HepG2 (cell line): ENCODE measurements around the gene ELFN1. TPM values are rescaled to one million over a fixed set of nuclear protein-coding genes. Genes with fewer than 3 reads are reported as not detected.

ENCODE experiments used
- ATAC-seq: fragments of 200-7000 bp; cut with Tn5 transposase; 3 replicates; pipeline ENCODE4 v1.9.1; 2020; ENCODE audit warnings: mild to moderate bottlenecking, moderate library complexity
- BruUV-seq: library from RNA; stranded (reverse); fragments of 400-500 nt; replicated peaks from 2 replicates; lab custom pipeline; 2021; lab: Mats Ljungman, UMichigan
- CTCF ChIA-PET: fragments of 300-600 bp; formaldehyde crosslinking; extraction: SDS; loops from one replicate; lab custom pipeline; 2021; ENCODE audit warnings: low total read pairs, inconsistent platforms, low intra/inter-chr PET ratio; lab: Yijun Ruan, JAX
- POLR2A ChIA-PET: fragments of 350-600 bp; sonication (Branson Sonifier 250); formaldehyde crosslinking; loops from one replicate; lab custom pipeline; 2020; ENCODE audit warnings: antibody characterized with exemption, inconsistent platforms; lab: Yijun Ruan, JAX
- DNase-seq: peaks from one replicate; pipeline ENCODE4 v3.0.0-alpha.2; 2015; ENCODE audit warnings: low spot score
- FAIRE-seq: peaks from 3 replicates; lab custom pipeline; 2011; peaks lifted over from hg19 to GRCh38; lab: Jason Lieb, UNC
- H2AFZ ChIP-seq: one replicate; pipeline ENCODE4 v1.6.1; 2011; ENCODE audit warnings: low read length, inconsistent platforms
- H3K27ac ChIP-seq: fragments of 300-600 bp; 3 replicates; pipeline ENCODE4 v1.8.0; 2011; ENCODE audit warnings: mixed run types, mild to moderate bottlenecking, mixed read lengths, low read length, inconsistent platforms; ENCODE audit not compliant: insufficient read depth; ENCODE audit errors: extremely low read length
- H3K27me3 ChIP-seq, 2 experiments: fragments of 200-600 bp in 1 of 2; 2 replicates in 1 of 2; 3 replicates in 1 of 2; pipeline versions ENCODE4 v1.6.0 to v1.8.0; 2011; ENCODE audit warnings: low read length in 2 of 2, mild to moderate bottlenecking in 2 of 2, moderate library complexity in 2 of 2, inconsistent platforms in 1 of 2; ENCODE audit not compliant: insufficient read depth in 2 of 2, control insufficient read depth in 1 of 2
- H3K36me3 ChIP-seq, 2 experiments: fragments of 200-600 bp in 1 of 2; replicated peaks in 1 of 2; 2 replicates in 1 of 2; 3 replicates in 1 of 2; pipeline versions ENCODE4 v1.5.1 to v1.8.0; 2011; ENCODE audit warnings: low read length in 2 of 2, inconsistent platforms in 1 of 2; ENCODE audit not compliant: insufficient read depth in 2 of 2, control insufficient read depth in 1 of 2
- H3K4me1 ChIP-seq: 2 replicates; pipeline ENCODE4 v1.5.1; 2012; ENCODE audit warnings: low read length, inconsistent platforms; ENCODE audit not compliant: insufficient read depth
- H3K4me2 ChIP-seq: 2 replicates; pipeline ENCODE4 v1.6.0; 2011; ENCODE audit warnings: low read depth, low read length, inconsistent platforms
- H3K4me3 ChIP-seq, 3 experiments: fragments of 200-600 bp in 1 of 3; sonication (generic), shearing (Covaris generic) in 1 of 3; replicated peaks in 1 of 3; 2 replicates each; pipeline ENCODE4 v1.5.1; 2011 to 2016; ENCODE audit warnings: low read length in 3 of 3, inconsistent platforms in 2 of 3, low read depth in 2 of 3, mild to moderate bottlenecking in 2 of 3, control low read depth in 1 of 3, mixed read lengths in 1 of 3; ENCODE audit not compliant: insufficient read depth in 1 of 3
- H3K79me2 ChIP-seq: one replicate; pipeline ENCODE4 v1.6.1; 2011; ENCODE audit warnings: low read length, inconsistent platforms; ENCODE audit not compliant: insufficient read depth
- H3K9ac ChIP-seq: 2 replicates; pipeline ENCODE4 v1.6.0; 2011; ENCODE audit warnings: mild to moderate bottlenecking, low read depth, low read length, inconsistent platforms; ENCODE audit not compliant: insufficient read depth
- H3K9me3 ChIP-seq: 2 replicates; pipeline ENCODE4 v1.5.1; 2012; ENCODE audit warnings: mild to moderate bottlenecking, low read length
- H4K20me1 ChIP-seq: 2 replicates; pipeline ENCODE4 v1.6.0; 2011; ENCODE audit warnings: inconsistent platforms, mild to moderate bottlenecking, low read length, moderate library complexity; ENCODE audit not compliant: insufficient read depth
- AHDC1 ChIP-seq: sonication (generic); formaldehyde crosslinking; IDR thresholded peaks from 2 replicates; pipeline ENCODE4 v1.5.1; 2020; ENCODE audit warnings: mild to moderate bottlenecking, missing genetic modification reagents, borderline replicate concordance
- ARNT2 ChIP-seq: sonication (generic); formaldehyde crosslinking; IDR thresholded peaks from 2 replicates; pipeline ENCODE4 v1.8.0; 2022; ENCODE audit warnings: mild to moderate bottlenecking, low read depth, missing genetic modification reagents, moderate library complexity
- MEIS1 ChIP-seq: sonication (generic); formaldehyde crosslinking; IDR thresholded peaks from 2 replicates; pipeline ENCODE4 v1.9.0; 2021; ENCODE audit warnings: mild to moderate bottlenecking, missing genetic modification reagents, moderate library complexity, borderline replicate concordance
- MXD4 ChIP-seq: IDR thresholded peaks from 2 replicates; pipeline ENCODE4 v1.6.1; 2016; ENCODE audit warnings: mild to moderate bottlenecking, missing biosample characterization, missing genetic modification reagents
- MZF1 ChIP-seq: sonication (generic); formaldehyde crosslinking; IDR thresholded peaks from 2 replicates; pipeline ENCODE4 v1.8.1; 2023; ENCODE audit warnings: mild to moderate bottlenecking, missing genetic modification reagents, borderline replicate concordance
- NFATC3 ChIP-seq: sonication (generic); formaldehyde crosslinking; IDR thresholded peaks from 2 replicates; pipeline ENCODE4 v1.5.1; 2020; ENCODE audit warnings: mild to moderate bottlenecking, missing genetic modification reagents
- NONO ChIP-seq, 2 experiments: fragments of 450-650 bp in 1 of 2; sonication (generic) in 1 of 2; formaldehyde crosslinking in 1 of 2; IDR thresholded peaks in 1 of 2; conservative IDR thresholded peaks in 1 of 2; 2 replicates each; pipeline versions ENCODE4 v1.6.1 to v1.8.0; 2017 to 2022; ENCODE audit warnings: mild to moderate bottlenecking in 1 of 2, missing genetic modification reagents in 1 of 2, moderate library complexity in 1 of 2
- ZC3H13 ChIP-seq: sonication (generic); formaldehyde crosslinking; IDR thresholded peaks from 2 replicates; pipeline ENCODE4 v1.8.1; 2023; ENCODE audit warnings: mild to moderate bottlenecking, missing genetic modification reagents, moderate library complexity
- ZSCAN29 ChIP-seq: sonication (generic); formaldehyde crosslinking; conservative IDR thresholded peaks from 2 replicates; pipeline ENCODE4 v1.4.0; 2020; ENCODE audit warnings: mild to moderate bottlenecking, missing genetic modification reagents
- WGBS: methylation state at CpG from one replicate; pipeline ENCODE4 v1.1.6; 2017; ENCODE audit warnings: low lambda C conversion rate; 5-methylcytosine and 5-hydroxymethylcytosine counted together
- in situ Hi-C: cut with HindIII; loops from 2 replicates; pipeline ENCODE4 v1.10.0; 2017; ENCODE audit warnings: low pct_unique_long_range_greater_than_20kb; ENCODE audit not compliant: extremely low pct_ligation_motif_present
- intact Hi-C: fragments of 100-400 bp; cut with micrococcal nuclease; formaldehyde crosslinking; loops from one replicate; pipeline ENCODE4 v1.10.0; 2022; ENCODE audit not compliant: unreplicated experiment
- polyA plus RNA-seq, 8 experiments: library from polyadenylated mRNA; depleted of rRNA in 3 of 8; stranded (reverse) in 7 of 8; unstranded in 1 of 8; fragments of >200 nt; fragmentation: Illumina TruSeq in 4 of 8; extraction: Trizol in 4 of 8; gene quantifications; 2 replicates each; pipeline versions ENCODE4 v1.2.1 to v1.2.3, GENCODE V29; 2011 to 2016; ENCODE audit warnings: low read depth in 4 of 8, missing spikeins in 1 of 8, mixed read lengths in 1 of 8; ENCODE audit not compliant: insufficient read depth in 1 of 8
- total RNA-seq, 5 experiments: library from RNA; depleted of rRNA; stranded (reverse); fragments of >200 nt; fragmentation: Illumina TruSeq; extraction: Trizol; gene quantifications; 2 replicates each; pipeline ENCODE4 v1.2.3, GENCODE V29; 2016; ENCODE audit warnings: low read depth in 1 of 5
- TF ChIP-seq, protein P1 (sequence below): sonication (generic); formaldehyde crosslinking; IDR thresholded peaks from 2 replicates; pipeline ENCODE4 v1.4.0; 2020; ENCODE audit warnings: missing genetic modification reagents

ELFN1 gene
- total and polyA plus RNA-seq, 2 of the 13 experiments (the other 11 are each of a cell fraction or from before 2014, with no cell fraction given): 0.13 to 0.18 TPM

DNA sequence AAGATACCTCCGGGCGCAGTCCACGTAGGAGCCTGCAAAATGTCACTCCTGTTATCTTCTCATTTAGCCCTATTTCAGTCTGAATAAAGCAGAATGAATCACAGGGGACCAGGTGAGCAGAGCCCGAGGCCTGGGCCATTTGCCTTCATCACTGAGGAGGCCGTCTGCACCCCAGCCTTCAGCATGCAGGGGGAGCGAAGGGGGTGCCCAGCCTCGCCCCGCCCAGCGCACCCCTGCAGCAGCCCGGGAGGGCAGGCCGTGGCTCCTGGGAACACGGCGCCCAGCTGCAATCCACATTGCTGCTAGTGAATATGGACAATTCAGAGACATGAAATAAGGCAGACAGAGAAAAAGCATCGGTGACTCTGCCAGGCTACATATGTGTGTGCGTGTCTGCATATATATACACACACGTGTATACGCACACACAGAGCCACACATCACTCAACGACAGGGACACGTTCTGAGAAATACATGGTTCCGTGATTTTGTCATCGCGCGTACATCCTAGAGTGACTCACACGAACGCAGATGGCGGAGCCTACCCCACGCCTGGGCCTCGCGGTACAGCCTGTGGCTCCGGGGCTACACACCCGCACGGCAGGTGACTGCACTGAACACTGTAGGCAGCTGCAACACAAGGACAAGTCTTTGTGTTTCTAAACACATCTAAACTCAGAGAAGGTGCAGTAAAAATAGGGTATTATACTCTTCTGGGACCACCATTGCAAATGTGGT is 15.2 kb upstream of the ELFN1 start (continued):
- TF ChIP-seq, protein P1, sequence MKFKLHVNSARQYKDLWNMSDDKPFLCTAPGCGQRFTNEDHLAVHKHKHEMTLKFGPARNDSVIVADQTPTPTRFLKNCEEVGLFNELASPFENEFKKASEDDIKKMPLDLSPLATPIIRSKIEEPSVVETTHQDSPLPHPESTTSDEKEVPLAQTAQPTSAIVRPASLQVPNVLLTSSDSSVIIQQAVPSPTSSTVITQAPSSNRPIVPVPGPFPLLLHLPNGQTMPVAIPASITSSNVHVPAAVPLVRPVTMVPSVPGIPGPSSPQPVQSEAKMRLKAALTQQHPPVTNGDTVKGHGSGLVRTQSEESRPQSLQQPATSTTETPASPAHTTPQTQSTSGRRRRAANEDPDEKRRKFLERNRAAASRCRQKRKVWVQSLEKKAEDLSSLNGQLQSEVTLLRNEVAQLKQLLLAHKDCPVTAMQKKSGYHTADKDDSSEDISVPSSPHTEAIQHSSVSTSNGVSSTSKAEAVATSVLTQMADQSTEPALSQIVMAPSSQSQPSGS (CRISPR knock-in tag): no peak
- TF ChIP-seq NFATC3 (CRISPR knock-in tag) (no peak), MEIS1 (CRISPR knock-in tag) (no peak)

GRCh38 chr7:1659696-1660095 is 10.4 kb upstream of the ELFN1 start:
- H3K27ac ChIP-seq: no peak overlapping the region
- no peak overlapping the region for H2AFZ ChIP-seq
- no peak for ATAC-seq
- no peak for FAIRE-seq
- BruUV-seq: no TSS peak
- H4K20me1 ChIP-seq: no peaks in the 10 kb centered on the region
- H3K9me3 ChIP-seq: no peaks in the 10 kb centered on the region
- 45% methylated on average over 8 of the region's 8 CpGs for WGBS
- H3K36me3 ChIP-seq: no peaks in the 10 kb centered on the region
- H3K4me3 ChIP-seq: no peak overlapping the region
- H3K4me2 ChIP-seq: no peak overlapping the region
- in situ Hi-C loops: no loop called here
- H3K9ac ChIP-seq: no peak overlapping the region
- DNase-seq: no peak
- intact Hi-C loops: no loop called here
- POLR2A ChIA-PET: no interaction called here
- CTCF ChIA-PET: no interaction called here
- H3K27me3 ChIP-seq: peaks cover 5 to 37% of the 10 kb centered on the region in 2 experiments
- H3K79me2 ChIP-seq: no peaks in the 10 kb centered on the region
- no peaks in the 10 kb centered on the region for H3K4me1 ChIP-seq
- TF ChIP-seq NONO (IDR thresholded peaks at IDR 0.05) (no peak), NONO (CRISPR knock-in tag; conservative IDR thresholded peaks at IDR 0.05) (no peak), ZC3H13 (CRISPR knock-in tag) (no peak), MXD4 (CRISPR knock-in tag) (no peak), ARNT2 (no peak), ZSCAN29 (CRISPR knock-in tag) (no peak), MZF1 (CRISPR knock-in tag) (no peak), AHDC1 (CRISPR knock-in tag) (no peak)
